ENCODE results near the gene NT5DC3.
A peak's percentile ranks its signal among the peaks of the same experiment; 100 is the strongest.

Gene NT5DC3

GRCh38 chr12:103844305-103844704 is 3.3 kb upstream of the NT5DC3 start:
- ATAC-seq, result no peak; the same call in 2 of the 3 replicates
- TF ChIP-seq SNAI2 (CRISPR knock-in tag; IDR thresholded peaks at IDR 0.05), result no peak
- no peak for TF ChIP-seq POU6F1 (CRISPR knock-in tag; IDR thresholded peaks at IDR 0.05; ENCODE audit: borderline replicate concordance, low read depth)
- TF ChIP-seq ARNTL (CRISPR knock-in tag; IDR thresholded peaks at IDR 0.05; ENCODE audit: borderline replicate concordance, low read depth), result no peak
- TF ChIP-seq PATZ1 (CRISPR knock-in tag; IDR thresholded peaks at IDR 0.05; ENCODE audit: borderline replicate concordance), result no peak
- no peak for TF ChIP-seq ZFP3 (CRISPR knock-in tag; IDR thresholded peaks at IDR 0.05)
- no peak for TF ChIP-seq ESRRG (CRISPR knock-in tag; IDR thresholded peaks at IDR 0.05)
- no peak for TF ChIP-seq CREB5 (CRISPR knock-in tag; IDR thresholded peaks at IDR 0.05; ENCODE audit: low read depth)
- no peak for TF ChIP-seq ZNF70 (CRISPR knock-in tag; IDR thresholded peaks at IDR 0.05)
- no peak for TF ChIP-seq GLIS3 (CRISPR knock-in tag; IDR thresholded peaks at IDR 0.05)
- TF ChIP-seq CSDC2 (CRISPR knock-in tag; IDR thresholded peaks at IDR 0.05), result no peak
- no peak for TF ChIP-seq ZNF8 (CRISPR knock-in tag; IDR thresholded peaks at IDR 0.05)
- no peak for TF ChIP-seq ZC3H10 (CRISPR knock-in tag; IDR thresholded peaks at IDR 0.05)
- no peak for TF ChIP-seq RARB (CRISPR knock-in tag; IDR thresholded peaks at IDR 0.05)
- no peak for TF ChIP-seq ZNF565 (CRISPR knock-in tag; conservative IDR thresholded peaks at IDR 0.05; ENCODE audit: low read depth)
- no peak for TF ChIP-seq PPARA (CRISPR knock-in tag; IDR thresholded peaks at IDR 0.05; ENCODE audit: borderline replicate concordance)
- no peak; the same call in 1 of the 2 replicates for TF ChIP-seq ISL1 (CRISPR knock-in tag; IDR thresholded peaks at IDR 0.05)
- no peak for TF ChIP-seq BACH2 (CRISPR knock-in tag; IDR thresholded peaks at IDR 0.05; ENCODE audit: borderline replicate concordance)

GRCh38 chr12:103841690-103842584 is 903 bp upstream of the NT5DC3 start:
- peak; percentile 48 for ATAC-seq
- no peak for TF ChIP-seq ESRRG (CRISPR knock-in tag; IDR thresholded peaks at IDR 0.05)
- TF ChIP-seq ZNF70 (CRISPR knock-in tag; IDR thresholded peaks at IDR 0.05), result no peak
- no peak for TF ChIP-seq ZFP3 (CRISPR knock-in tag; IDR thresholded peaks at IDR 0.05)
- TF ChIP-seq OSR1 (CRISPR knock-in tag; IDR thresholded peaks at IDR 0.05), result no peak
- no peak for TF ChIP-seq POU6F1 (CRISPR knock-in tag; IDR thresholded peaks at IDR 0.05; ENCODE audit: borderline replicate concordance, low read depth)
- no peak for TF ChIP-seq ISL1 (CRISPR knock-in tag; IDR thresholded peaks at IDR 0.05)
- TF ChIP-seq TSHZ2 (CRISPR knock-in tag; IDR thresholded peaks at IDR 0.05), result no peak
- TF ChIP-seq RARB (CRISPR knock-in tag; IDR thresholded peaks at IDR 0.05), result no peak
- TF ChIP-seq GLIS3 (CRISPR knock-in tag; IDR thresholded peaks at IDR 0.05), result no peak
- TF ChIP-seq CREB5 (CRISPR knock-in tag; IDR thresholded peaks at IDR 0.05; ENCODE audit: low read depth), result no peak
- TF ChIP-seq TOX (CRISPR knock-in tag; IDR thresholded peaks at IDR 0.05; ENCODE audit: borderline replicate concordance), result no peak
- TF ChIP-seq ZNF8 (CRISPR knock-in tag; IDR thresholded peaks at IDR 0.05), result no peak
- TF ChIP-seq ZFP30 (CRISPR knock-in tag; IDR thresholded peaks at IDR 0.05), result no peak
- no peak for TF ChIP-seq ZNF565 (CRISPR knock-in tag; conservative IDR thresholded peaks at IDR 0.05; ENCODE audit: low read depth)

All from SK-N-SH treated with all-trans-retinoic acid at 6 μM for 48 hours (cell line).